Measurements from ENCODE around the gene PTPN11. TPM values are rescaled to one million over a fixed set of nuclear protein-coding genes. Genes with fewer than 3 reads are reported as not detected.

Gene PTPN11
- total RNA-seq, 1 donor from 2014 or later, result 34.4 TPM

GRCh38 chr12:112546996-112547395 is 128.2 kb downstream of the PTPN11 start:
- no peaks in the 10 kb centered on the region for H3K4me1 ChIP-seq (ENCODE audit: control insufficient read depth in 3 of 3, insufficient read depth in 3 of 3, low read length in 3 of 3)
- H3K27ac ChIP-seq (ENCODE audit: low read depth, low read length), result no peak overlapping the region
- H3K27me3 ChIP-seq (ENCODE audit: control insufficient read depth in 3 of 3, insufficient read depth in 3 of 3, low read length in 3 of 3), result peaks cover 0 to 3% (median 0%) of the 10 kb centered on the region in 3 donors
- H3K9me3 ChIP-seq (ENCODE audit: control insufficient read depth in 3 of 3, low read length in 3 of 3), result no peaks in the 10 kb centered on the region
- H3K4me3 ChIP-seq (ENCODE audit: low read length in 3 of 3), result no peak overlapping the region
- H3K9ac ChIP-seq (ENCODE audit: low read depth in 1 of 3, low read length in 3 of 3), result no peak overlapping the region
- H3K36me3 ChIP-seq (ENCODE audit: control insufficient read depth in 3 of 3, insufficient read depth in 3 of 3, low read length in 3 of 3), result no peaks in the 10 kb centered on the region

GRCh38 chr12:112549031-112549430 is 130.3 kb downstream of the PTPN11 start:
- no peak overlapping the region for H3K4me3 ChIP-seq (ENCODE audit: low read length in 3 of 3)
- H3K4me1 ChIP-seq (ENCODE audit: control insufficient read depth in 3 of 3, insufficient read depth in 3 of 3, low read length in 3 of 3), result no peaks in the 10 kb centered on the region
- H3K9ac ChIP-seq (ENCODE audit: low read depth in 1 of 3, low read length in 3 of 3), result no peak overlapping the region
- no peak overlapping the region for H3K27ac ChIP-seq (ENCODE audit: low read depth, low read length)
- no peaks in the 10 kb centered on the region for H3K36me3 ChIP-seq (ENCODE audit: control insufficient read depth in 3 of 3, insufficient read depth in 3 of 3, low read length in 3 of 3)
- H3K27me3 ChIP-seq (ENCODE audit: control insufficient read depth in 3 of 3, insufficient read depth in 3 of 3, low read length in 3 of 3), result peaks cover 0 to 3% (median 0%) of the 10 kb centered on the region in 3 donors
- H3K9me3 ChIP-seq (ENCODE audit: control insufficient read depth in 3 of 3, low read length in 3 of 3), result peaks cover 0 to 2% (median 0%) of the 10 kb centered on the region in 3 donors

DNA sequence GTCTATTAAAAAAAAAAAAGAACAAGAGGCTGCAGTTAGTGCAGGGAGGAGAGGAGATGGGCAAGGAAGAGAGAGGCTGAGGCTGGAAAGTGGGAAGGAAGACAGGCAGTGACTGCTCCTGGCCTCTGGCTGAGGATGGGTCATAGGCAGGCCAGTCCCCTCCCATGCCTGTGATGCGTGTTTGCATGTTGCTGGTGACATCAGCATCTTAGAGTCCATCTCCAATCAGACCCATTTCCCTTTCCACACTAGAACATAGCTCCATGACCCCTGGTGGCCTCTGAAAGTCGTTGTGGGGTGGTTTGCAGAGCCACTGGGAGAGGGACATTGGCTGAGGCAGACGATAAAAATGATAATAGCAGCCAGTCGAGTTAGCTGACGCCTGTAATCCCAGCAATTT is 132.9 kb downstream of the PTPN11 start:
- Histone ChIP-seq H3K36me3 (ENCODE audit: control insufficient read depth in 3 of 3, insufficient read depth in 3 of 3, low read length in 3 of 3) (no peaks in the 10 kb centered on the region), H3K9ac (ENCODE audit: low read depth in 1 of 3, low read length in 3 of 3) (no peak overlapping the region), H3K4me3 (ENCODE audit: low read length in 3 of 3) (no peak overlapping the region), H3K4me1 (ENCODE audit: control insufficient read depth in 3 of 3, insufficient read depth in 3 of 3, low read length in 3 of 3) (no peaks in the 10 kb centered on the region), H3K9me3 (ENCODE audit: control insufficient read depth in 3 of 3, low read length in 3 of 3) (peaks cover 0 to 2% (median 0%) of the 10 kb centered on the region in 3 donors), H3K27me3 (ENCODE audit: control insufficient read depth in 3 of 3, insufficient read depth in 3 of 3, low read length in 3 of 3) (peaks cover 0 to 4% (median 3%) of the 10 kb centered on the region in 3 donors), H3K27ac (ENCODE audit: low read depth, low read length) (no peak overlapping the region)

- Histone ChIP-seq H3K9me3 (ENCODE audit: control insufficient read depth in 3 of 3, low read length in 3 of 3) (peaks cover 0 to 2% (median 0%) of the 10 kb centered on the region in 3 donors), H3K4me3 (ENCODE audit: low read length in 3 of 3) (no peak overlapping the region), H3K9ac (ENCODE audit: low read depth in 1 of 3, low read length in 3 of 3) (no peak overlapping the region), H3K27ac (ENCODE audit: low read depth, low read length) (no peak overlapping the region), H3K4me1 (ENCODE audit: control insufficient read depth in 3 of 3, insufficient read depth in 3 of 3, low read length in 3 of 3) (no peaks in the 10 kb centered on the region), H3K36me3 (ENCODE audit: control insufficient read depth in 3 of 3, insufficient read depth in 3 of 3, low read length in 3 of 3) (no peaks in the 10 kb centered on the region), H3K27me3 (ENCODE audit: control insufficient read depth in 3 of 3, insufficient read depth in 3 of 3, low read length in 3 of 3) (peaks cover 0 to 4% (median 0%) of the 10 kb centered on the region in 3 donors)
Measured at GRCh38 chr12:112555621-112556233, 137.0 kb downstream of the PTPN11 start.

DNA sequence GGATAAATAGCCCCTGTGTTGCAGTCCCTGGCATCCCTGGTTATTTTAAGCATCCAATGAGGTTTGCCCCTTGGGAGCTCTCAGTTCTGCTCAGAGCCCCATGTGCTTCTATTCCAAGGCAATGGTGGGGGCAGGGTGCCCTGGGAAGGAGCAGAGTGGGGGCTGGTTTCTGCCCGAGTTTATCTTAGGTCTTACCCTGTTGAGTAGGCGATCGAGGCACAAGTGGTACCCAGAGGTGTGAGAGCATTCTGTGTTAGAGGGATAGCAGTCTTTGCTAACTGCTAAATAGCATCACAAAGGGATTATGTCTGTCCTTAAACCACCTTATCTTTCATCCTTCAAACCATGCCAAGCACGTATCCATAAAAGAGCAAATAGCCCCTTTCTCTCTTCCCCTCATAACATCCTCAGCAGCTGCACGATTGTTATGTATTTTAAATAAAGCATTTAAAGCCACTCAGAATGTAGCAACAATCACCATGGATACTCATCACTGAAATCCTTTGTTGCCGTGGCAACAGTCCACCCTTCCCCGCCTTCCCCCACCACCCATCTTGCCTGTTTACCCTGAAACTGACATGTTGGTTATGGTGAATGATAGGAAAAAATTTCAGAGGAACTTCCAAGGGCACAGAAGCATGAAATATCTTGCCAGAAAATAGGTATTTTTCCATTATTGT is 139.3 kb downstream of the PTPN11 start:
- no peak overlapping the region for H3K9ac ChIP-seq (ENCODE audit: low read depth in 1 of 3, low read length in 3 of 3)
- no peak overlapping the region for H3K4me3 ChIP-seq (ENCODE audit: low read length in 3 of 3)
- no peak overlapping the region for H3K27ac ChIP-seq (ENCODE audit: low read depth, low read length)
- H3K36me3 ChIP-seq (ENCODE audit: control insufficient read depth in 3 of 3, insufficient read depth in 3 of 3, low read length in 3 of 3), result no peaks in the 10 kb centered on the region
- no peaks in the 10 kb centered on the region for H3K9me3 ChIP-seq (ENCODE audit: control insufficient read depth in 3 of 3, low read length in 3 of 3)
- H3K27me3 ChIP-seq (ENCODE audit: control insufficient read depth in 3 of 3, insufficient read depth in 3 of 3, low read length in 3 of 3), result peaks cover 0 to 4% (median 0%) of the 10 kb centered on the region in 3 donors
- no peaks in the 10 kb centered on the region for H3K4me1 ChIP-seq (ENCODE audit: control insufficient read depth in 3 of 3, insufficient read depth in 3 of 3, low read length in 3 of 3)

Other genes starting within 250 kb of the PTPN11 start
- gene HECTD4, start 36.5 kb upstream of the PTPN11 start, total RNA-seq, result 63.7 TPM
- 896 TPM for gene RPL6, start 9.3 kb upstream of the PTPN11 start, total RNA-seq

Data from skeletal muscle tissue (tissue), 4 donors.